ENCODE measurements around the gene UNC79.
"Not testable (repeated sequence)": the region's sequence is repeated elsewhere in the genome, so short reads cannot be mapped to it uniquely, and the experiment has no call there.

Gene UNC79

DNA sequence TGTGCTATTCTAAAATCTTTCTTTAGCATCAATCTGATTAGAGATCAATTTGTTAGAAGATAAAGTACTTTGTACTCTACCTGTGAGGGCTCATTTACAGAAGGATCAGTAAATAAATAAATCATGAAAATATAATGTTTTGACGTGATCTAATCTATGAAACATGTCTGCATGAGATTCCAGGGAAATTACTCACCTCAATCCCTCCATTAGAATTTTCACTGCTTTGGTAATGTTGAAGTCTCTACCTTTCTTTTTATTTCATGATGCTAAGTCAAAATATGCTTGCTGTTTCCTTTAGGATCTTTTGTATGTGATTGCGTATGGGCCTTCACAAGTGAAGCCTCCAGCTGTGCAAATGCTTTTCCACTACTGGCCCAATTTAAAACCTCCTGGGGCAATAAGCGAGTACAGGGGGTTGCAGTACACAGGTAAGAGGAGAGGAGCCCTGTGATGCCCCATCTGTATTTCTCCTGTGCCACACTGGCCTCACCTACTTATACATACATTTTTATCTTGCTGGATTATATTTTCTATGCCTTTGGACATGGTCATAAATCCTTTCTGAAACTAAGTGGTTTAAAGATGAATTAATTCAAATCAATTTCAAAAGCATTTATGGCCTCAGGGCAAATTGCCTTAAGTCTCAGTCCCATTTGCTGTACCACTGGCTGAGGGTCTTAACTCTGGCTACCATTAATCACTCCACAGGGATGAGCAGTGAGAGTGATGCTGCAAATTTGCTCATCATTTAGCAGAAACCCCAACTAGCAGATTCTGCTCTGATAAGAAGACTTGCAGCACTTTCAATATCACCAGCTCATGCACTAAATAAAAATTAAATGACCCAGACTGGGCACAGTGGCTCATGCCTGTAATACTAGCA lies 66.4 kb downstream of the UNC79 start:
- DNase-seq, result no peak

DNA sequence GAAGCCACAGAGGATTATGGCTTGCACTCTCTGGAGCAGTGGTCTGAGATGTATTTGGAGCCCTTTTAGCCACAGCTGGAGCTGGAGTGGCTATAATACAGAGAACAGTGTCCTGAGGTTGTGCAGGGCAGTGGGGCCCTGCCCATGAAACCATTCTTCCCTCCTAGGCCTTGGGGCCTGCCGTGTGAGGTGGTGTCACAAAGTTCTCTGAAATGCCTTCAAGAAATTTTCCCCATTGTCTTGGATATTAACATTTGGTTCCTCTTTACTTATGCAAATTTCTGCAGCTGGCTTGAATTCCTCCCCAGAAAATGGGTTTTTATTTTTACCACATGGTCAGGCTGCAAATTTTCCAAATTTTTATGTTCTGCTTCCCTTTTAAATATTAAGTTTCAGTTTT lies 79.3 kb downstream of the UNC79 start:
- no peak for DNase-seq

DNA sequence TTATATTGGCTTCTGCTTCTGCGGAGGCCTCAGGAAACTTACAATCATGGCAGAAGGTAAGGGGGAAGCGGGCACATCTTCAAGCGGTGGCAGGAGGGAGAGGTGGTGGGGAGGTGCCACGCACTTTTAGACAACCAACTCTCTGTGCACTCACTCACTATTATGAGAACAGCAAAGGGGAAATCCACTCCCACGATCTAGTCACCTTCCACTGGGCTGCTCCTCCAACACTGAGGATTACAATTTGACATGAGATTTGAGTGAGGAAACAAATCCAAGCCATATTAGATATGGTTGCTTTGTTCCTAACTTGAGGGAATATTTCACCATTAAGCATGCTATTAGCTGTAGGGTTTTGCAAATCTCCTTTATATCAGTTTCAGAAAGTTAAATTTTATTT lies 80.3 kb downstream of the UNC79 start:
- no peak for DNase-seq

DNA sequence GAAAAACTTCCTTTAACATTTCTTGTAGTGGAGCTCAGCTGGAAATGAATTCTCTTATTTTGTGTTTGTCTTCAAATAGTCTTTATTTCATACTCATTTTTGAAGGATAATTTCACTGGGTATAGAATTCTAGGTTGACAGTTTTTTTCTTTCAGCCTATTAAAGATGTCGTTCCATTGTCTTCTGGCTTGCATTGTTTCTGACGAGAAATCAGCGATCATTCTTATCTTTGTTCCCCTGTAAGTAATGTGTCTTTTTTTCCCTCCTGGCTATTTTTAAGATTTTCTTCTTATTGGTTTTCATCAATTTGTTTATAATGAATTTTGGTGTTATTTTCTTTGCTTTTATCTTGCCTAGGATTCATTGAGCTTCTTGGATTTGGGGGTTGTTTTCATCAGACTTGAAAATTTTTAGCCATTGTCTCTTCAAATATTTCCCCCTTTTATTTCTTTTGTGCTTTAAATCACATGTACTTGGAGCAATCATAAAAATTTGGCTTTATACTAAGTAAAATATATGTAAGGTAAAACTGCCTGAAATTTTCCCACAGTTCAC lies 89.4 kb downstream of the UNC79 start:
- no peak for DNase-seq

DNA sequence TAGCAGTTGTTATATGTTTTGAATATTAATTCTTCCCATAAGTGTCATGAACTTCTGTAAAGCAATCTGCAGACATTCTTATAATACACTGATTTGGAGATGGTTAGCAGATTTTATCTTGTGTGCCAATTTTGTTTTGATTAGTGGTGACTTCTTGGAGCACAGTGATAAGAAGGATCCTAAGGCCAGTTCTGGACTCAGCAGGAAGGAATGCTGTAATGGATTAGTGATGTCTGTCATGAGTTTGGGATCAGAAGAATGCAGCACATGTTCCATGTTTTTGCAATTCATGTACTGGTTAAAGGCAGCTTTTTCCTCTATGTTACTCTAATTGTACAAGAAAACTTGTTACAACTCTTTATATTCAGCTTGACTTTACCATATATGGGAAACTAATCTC lies 91.5 kb downstream of the UNC79 start:
- no peak for DNase-seq

DNA sequence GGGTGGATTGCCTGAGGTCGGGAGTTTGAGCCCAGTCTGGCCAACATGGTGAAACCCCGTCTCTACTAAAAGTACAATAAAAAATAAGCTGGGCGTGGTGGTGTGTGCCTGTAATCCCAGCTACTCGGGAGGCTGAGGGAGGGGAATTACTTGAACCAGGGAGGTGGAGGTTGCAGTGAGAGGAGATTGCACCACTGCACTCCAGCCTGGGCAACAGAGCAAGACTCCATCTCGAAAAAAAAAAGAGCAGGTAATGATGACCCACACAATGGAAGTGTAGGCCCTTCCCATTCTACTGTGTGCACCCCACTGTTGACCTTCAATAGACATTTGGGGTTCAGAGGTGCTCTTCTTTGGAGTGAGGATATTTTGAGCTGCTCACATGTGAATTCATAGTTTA lies 94.5 kb downstream of the UNC79 start:
- not testable (repeated sequence) for DNase-seq

DNA sequence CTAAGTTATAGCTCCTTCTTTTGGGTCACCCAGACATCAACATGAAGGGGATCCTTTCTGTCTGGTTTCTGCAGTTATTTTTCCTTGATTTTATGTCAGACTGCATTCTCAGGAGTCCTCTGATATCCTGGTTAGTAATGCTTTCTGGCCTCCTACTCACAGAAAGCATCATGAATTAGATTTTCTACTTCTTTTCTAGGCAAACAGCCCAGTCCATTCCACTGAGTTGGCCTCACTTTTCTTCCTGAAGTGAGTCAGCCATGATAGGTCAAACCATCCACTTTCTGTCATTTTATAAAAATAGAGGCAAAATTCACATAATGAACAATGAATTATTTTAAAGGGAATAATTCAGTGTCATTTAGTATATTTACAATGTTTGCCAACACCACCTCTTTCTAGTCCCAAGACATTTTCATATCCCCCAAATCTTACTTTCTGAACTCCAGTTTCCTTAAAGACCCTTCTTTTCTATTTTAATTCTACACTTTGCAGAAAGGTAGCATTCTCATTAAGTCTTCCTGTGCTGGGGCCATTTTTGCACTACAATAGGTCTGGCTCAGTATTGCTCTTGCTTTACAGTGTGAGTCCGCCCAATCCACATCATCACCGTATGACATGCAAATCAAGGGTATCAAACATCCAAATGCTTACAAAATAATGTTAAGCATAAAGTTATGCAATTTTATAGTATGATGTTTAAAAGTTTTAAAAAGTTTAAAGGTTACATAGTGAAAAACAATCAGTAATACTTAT lies 95.1 kb downstream of the UNC79 start:
- no peak for DNase-seq

DNA sequence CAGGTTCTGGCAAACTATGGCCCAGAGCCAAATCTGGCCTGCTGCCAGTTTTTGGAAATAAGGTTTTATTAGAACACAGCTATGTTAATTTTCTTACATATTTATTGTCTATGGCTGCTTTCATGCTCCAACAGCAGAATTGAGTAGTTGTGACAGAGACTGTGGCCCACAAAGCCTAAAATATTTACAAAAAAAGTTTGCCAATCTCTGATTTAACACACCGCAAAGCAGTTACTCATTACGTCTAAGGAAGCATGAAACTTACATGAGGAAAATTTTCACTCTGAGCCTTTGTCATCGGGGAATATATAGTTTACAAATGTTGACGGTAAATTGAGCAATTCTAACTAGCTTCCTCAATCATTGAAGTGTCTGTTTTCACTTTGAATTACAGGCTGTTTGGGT lies 96.5 kb downstream of the UNC79 start:
- no peak for DNase-seq

DNA sequence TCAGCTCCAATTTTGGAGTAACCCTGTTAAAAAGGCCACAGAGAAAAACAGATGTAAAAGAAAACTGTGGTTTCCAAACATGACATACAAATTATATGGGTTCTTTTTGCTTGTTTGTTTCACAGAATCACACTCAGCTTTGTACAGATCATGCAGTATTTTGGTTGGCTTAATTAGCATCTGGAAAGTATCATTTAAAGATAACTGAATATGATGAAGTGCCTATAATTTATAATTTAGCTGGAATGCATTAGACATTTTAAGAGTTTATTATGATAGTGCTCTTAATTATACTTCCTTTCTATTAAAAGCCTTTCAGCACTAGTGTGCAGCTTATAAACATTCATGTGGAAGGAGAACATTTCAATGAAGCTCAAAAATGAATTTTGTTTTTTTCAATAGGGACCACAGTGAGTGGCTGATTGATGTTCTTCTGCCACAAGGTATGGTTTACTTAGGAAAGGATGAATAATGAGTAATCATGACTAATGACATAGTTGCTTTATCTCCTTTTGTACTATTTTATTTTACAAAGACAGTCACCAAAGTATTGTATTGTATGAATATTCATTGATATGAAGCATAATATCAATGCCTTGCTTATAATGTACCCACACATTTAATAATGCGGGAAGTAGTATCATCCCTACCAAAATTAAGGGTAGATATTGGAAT lies 98.3 kb downstream of the UNC79 start:
- DNase-seq, result no peak

DNA sequence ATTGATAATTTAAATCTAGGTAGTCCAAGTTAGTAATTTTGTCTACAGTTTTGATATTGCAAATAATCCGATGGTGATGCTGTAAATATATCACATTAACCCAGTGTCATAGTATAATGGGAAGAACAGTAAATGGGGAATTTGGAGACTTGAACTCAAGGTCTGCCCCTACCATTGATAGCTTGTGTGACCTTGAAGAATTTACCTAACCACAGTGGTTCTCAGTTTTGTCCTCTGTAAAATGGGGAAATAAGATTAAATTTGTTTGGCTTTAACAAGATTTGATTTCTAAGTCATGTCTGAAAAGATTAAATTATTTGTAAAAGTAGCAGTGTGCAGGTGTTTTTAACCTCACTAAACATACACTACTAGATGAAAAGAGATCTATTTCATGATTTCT lies 100.9 kb downstream of the UNC79 start:
- DNase-seq, result no peak

DNA sequence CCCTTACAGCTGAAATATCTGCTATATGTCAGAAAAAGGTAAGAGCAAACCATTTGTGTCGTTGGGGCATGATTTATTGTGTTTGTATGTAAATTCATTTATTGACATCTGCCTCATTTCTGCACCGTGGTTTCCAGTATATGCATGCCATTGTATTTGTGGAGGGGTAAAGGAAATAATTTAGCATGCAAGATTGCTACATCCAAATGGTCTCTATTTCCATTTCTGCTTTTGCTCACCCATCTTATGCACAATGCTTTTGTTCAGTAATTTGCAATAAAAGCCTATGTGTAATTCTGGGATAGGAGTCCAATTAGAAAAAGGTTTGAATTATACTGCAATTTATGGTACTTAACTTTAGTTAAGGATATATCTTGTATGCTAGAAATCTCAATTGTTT lies 101.8 kb downstream of the UNC79 start:
- DNase-seq, result peak; percentile 33

DNA sequence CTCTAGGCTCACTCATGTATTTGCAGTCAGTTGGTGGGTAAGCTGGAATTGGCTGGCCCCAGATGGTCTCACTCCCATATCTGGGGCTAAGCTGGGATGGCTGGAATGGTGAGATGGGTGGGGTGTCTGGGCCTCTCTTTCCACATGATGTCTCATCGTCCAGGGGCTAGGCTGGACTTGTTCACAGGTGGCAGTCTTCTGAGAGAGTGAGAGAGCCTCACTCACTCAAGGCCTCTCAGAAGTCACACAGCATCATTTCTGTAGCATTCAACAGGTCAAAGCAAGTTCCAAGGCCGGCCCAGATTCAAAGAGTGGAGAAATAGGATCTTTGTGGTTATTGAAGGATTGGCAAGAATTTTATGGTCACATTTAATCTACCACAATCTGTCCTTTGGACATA lies 102.7 kb downstream of the UNC79 start:
- DNase-seq, result no peak

DNA sequence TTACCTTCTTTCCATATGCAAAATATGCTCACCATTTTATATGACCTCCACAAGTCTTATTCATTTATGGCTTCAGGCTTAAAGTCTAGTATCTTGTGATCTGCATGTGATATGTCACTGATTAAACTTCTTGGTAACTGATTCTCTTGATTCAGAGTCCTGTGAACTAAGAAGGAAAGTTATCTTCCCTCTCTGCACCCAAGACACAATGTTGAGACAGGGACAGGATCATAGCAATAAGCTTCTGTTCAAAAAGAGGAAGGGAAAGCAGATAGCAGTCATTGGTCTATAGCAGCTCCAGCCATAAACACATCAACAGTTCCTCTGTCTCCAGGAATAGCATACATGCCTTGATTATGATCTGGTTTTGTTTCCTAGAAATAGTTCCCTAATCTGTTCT lies 103.1 kb downstream of the UNC79 start:
- no peak for DNase-seq

DNA sequence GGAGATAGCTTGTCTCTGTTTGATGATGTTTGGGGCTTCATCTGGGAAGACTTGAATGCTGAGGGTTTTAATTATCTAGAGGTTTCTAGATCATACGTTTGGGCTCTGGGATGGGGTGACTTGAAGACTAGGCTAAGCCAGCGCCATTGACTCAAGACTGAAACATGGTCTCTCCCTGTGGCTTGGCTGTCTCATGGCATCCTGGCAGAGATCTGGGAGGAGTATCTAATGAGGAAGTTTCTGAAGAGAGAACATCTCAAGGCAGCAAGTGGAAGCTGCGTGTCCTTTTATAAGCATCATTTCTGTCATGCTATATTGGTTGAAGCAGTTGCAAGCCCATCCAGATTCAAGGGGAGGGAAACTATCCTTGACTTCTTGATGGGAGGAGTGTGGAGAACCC lies 104.8 kb downstream of the UNC79 start:
- DNase-seq, result no peak

DNA sequence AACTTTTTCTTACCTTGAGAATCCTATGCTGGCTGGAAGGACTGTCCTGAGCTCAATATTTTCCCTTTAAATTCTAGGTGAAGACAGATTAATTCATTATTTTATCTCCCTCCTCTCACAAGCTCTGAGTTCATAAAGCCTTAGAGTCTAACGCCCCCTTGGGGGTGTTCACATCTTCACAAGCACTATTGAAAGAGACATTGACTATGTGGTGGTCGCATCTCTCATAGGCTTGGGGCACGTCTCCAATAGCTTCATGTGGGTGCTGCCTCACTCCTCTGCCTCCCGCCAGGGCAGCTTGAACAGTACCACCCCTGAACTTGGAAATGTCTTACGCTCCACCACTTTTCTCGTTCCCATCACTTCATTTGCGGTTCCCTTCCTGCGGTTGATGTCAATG lies 106.2 kb downstream of the UNC79 start:
- DNase-seq, result no peak

DNA sequence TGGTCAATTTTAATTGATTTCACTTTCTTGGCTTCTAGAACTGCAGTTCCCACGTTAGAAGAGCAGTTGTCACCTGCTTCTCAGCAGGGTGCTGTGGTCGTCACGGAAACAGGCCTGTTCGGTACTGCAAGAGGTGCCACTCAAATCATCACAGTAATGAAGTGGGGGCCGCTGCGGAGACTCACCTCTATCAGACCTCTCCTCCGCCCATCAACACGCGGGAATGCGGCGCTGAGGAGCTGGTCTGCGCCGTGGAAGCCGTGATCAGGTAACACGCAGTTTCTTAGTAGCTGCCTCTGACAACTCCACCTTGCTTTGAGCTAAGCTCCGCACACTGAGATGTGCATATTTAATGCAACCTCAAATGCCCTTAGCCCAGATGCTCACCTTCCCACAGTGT lies 107.2 kb downstream of the UNC79 start:
- no peak for DNase-seq

DNA sequence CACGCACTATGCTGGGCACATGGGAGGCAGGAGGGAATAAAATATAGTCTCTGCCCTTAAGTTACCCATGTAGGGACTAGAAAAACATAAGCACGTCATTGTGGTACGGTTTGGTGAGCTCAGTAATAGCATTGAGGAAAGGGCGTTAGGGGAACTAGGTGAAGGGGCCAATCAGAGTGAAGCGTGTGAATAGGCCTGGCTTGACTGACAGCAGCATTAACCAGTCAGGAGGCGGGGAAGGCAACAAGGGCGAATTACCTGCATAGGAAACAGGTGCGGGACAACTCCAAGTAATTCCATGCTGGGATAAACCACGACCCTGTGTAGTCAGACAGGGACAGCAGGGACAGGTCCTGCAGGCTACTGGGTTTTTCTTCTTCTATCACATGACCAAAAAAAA lies 107.7 kb downstream of the UNC79 start:
- no peak for DNase-seq

DNA sequence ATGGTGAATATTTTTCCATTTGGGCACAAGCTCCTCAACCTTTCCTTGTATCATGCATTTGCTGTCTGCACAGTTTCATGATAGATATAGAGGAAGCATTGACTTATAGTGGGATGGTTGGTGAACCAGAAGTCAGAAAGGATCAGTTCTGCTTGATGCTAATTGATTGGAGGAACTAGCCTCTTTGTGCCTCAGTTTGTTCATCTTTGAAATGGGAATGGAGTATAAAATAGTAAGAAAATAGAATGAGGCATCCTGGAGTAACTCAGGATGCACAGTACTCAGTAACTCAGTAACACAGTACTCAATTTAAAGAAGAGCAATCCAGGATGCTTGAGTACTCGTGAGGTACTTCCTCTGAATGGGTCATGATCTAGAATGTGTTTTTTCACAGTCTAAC lies 109.5 kb downstream of the UNC79 start:
- no peak for DNase-seq

DNA sequence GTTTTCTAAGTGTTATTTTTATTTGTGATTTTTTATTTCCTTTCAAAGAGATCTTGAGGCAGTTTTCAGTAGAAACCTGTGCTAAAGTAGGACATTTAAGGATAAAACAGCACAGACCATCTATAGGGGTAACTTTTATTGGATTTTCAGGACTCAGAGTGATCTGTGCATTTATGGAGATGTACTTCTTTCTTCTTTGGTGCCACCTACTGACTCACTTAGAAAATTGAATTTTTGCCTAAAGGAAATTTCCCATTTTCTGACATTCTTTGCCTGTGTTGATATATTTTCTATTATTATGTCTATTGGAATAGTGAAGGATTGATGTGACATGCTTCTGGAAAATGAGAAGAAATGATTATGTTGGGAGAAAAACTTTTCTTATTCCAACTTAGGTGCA lies 113.0 kb downstream of the UNC79 start:
- no peak for DNase-seq

DNA sequence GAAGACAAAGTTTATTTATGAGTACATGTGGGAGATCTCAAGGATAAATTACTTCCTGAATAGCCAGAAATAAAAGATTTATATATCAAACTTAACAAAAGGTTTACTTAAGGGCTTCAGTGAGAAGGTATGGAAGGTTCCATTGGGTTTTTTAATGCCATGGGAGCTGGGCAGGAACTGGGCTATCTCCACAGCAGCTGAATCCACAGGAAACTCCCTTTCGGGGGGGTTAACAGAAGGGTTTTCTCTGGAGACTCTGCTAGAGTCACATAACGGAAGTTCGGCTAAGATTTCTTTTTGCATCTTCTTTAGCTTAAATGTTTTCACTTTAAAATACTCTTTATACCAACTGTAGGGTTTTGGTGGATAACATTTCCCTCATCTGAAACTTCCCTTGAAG lies 113.5 kb downstream of the UNC79 start:
- no peak for DNase-seq

DNA sequence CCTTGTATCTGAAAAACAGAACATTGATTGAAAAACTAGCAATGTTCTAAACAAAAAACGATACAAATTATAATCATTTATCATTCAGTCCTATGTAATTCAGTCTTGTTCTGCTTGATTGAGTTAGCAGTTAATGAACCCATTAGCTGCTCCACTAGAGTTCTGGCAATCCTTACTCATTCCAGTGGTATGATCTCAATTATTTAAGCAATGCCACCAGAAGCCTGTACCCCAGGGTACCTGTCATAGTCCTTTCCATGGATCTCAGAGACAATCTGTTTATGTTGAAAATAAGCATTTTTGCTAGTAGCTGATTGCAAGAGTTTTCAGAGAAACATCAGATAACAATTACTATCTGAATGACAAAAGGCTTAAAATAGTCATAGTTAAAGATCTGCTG lies 115.9 kb downstream of the UNC79 start:
- DNase-seq, result no peak

DNA sequence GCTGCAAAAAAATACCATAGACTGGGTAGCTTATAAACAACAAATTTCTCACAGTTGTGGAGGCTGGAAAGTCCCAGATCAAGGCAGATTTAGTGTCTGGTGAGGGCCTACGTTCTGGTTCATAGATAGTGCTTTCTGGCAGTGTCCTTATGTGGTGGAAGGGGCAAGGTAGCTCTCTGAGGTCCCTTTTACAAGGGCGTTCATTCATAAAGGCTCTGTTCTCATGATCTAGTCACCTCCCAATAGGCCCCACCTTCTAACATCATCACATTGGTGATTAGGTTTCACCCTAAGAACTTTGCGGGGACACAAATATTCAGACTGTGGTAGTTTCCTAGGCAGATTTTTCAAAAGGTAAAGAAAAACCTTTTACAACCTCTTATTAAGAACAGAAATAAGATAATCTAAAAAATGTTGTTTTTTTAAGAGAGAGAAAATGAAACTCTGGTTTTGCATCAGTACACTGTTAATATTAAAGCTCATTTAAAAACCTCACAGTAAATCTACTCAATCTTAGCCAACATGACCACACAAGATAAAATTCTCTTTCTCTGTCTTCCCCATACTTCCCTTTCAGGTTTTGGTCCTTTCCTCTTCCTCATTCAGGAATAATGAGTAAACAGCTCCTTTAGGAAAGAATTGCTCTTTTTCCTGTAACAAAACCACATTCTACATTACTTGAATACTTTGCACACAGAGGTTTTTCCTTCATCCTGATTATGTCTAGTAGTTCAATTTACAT lies 117.5 kb downstream of the UNC79 start:
- DNase-seq, result no peak

DNA sequence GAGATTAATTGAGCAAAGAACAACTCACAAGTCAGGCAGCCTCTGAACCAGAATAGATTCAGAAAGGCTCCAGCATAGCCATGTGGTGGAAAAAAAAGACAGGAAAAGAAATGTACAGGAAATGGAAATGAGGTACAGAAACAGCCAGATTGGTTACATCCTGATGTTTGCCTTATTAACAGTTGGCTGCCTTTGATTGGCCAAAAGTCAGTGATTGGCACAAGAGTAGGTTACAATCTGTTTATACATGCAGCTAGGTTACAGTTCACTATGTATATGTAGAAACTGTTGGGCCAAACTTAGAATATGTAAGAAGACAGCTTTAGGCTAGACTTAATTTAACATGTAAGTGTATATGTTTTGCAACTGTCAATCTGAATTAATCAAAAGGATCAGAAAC lies 118.9 kb downstream of the UNC79 start:
- DNase-seq, result no peak
